Peyer's patch (tissue), 4 donors: ENCODE data around the gene LMOD1.

Experiments used
- CTCF ChIP-seq, 6 experiments: fragments of 450-650 bp in 4 of 6; fragments of 200-600 bp in 2 of 6; sonication (generic) in 1 of 6; IDR thresholded peaks; one replicate each; pipeline ENCODE4 v1.5.1; 2017 to 2019; ENCODE audit warnings: antibody characterized with exemption in 6 of 6, mild to moderate bottlenecking in 3 of 6, moderate library complexity in 1 of 6
- POLR2A ChIP-seq, 2 donors: fragments of 450-650 bp; IDR thresholded peaks; one replicate each; pipeline ENCODE4 v1.5.1; 2017; ENCODE audit warnings: antibody characterized with exemption in 2 of 2, mild to moderate bottlenecking in 2 of 2, moderate library complexity in 2 of 2

GRCh38 chr1:201911826-201912571 lies 34.3 kb downstream of the LMOD1 start:
- TF ChIP-seq CTCF (IDR thresholded peaks at IDR 0.05) (no peak), POLR2A (IDR thresholded peaks at IDR 0.05) (no peak)
